ENCODE measurements around the gene EHD4. TPM values are rescaled to one million over a fixed set of nuclear protein-coding genes. Genes with fewer than 3 reads are reported as not detected.

EHD4 gene
- total and polyA plus RNA-seq, 12 donors = 23.4 to 62.7 (median 43.2) TPM

DNA sequence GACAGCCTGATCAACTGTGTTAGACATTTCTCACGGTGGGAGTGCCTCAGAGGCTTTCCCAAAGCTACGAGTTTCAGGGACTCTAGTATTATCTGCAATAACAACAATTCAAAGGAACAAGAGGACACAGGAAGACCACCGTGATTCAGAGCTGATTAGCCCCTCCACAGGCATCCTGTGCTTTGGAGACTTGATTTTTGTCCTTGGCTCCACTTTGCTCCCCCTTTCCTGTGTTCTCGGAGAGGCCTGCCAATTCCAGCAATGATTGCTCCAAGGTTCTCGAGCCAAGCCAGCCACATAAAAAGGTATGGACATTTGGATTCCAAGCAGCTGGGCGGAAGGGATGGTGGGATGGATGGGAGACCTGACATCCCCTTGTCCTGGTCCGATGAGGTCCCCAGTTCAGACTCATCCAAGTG lies 14.3 kb downstream of the EHD4 start:
- peaks cover 22 to 97% (median 57%) of the 10 kb centered on the region in 9 donors for H3K4me1 ChIP-seq

DNA sequence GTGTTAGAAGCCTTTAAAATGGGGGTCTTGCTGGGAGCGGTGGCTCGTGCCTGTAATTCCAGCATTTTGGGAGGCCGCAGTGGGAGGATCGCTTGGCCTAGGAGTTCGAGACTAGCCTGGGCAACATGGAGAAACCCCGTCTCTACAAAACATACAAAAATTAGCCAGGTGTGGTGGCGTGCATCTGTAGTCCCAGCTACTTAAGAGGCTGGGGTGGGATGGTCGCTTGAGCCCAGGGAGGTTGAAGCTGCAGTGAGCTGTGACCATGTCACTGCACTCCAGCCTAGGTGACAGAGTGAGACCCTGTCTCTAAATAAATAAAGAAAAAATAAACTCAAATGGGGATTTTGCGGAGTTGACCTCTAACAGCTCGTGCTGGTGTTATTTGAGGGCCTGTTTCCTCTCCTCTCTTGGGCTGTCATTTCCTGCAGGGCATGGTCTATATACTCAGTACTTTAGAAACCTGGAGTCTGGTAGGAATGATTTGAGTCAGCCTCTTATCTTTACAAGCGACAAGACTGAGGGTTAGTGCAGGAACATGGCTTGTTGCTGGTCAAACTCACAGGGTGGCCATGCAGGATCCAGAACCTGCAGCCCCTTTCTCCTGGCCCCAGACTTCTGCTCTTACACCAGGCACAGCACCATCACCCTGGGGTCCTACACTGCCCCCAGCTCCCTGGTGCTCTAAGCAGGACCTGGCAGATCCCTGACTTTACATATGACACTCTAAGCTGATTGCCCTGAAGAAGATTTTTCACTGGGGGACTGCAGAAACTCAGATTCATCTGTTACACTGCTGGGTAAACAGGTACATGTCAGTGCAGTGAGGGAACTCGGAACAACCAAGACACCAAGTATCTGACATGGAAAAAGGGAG lies 15.1 kb downstream of the EHD4 start:
- peaks cover 0 to 39% (median 7%) of the 10 kb centered on the region in 9 donors for H3K36me3 ChIP-seq
- TF ChIP-seq, protein P1, sequence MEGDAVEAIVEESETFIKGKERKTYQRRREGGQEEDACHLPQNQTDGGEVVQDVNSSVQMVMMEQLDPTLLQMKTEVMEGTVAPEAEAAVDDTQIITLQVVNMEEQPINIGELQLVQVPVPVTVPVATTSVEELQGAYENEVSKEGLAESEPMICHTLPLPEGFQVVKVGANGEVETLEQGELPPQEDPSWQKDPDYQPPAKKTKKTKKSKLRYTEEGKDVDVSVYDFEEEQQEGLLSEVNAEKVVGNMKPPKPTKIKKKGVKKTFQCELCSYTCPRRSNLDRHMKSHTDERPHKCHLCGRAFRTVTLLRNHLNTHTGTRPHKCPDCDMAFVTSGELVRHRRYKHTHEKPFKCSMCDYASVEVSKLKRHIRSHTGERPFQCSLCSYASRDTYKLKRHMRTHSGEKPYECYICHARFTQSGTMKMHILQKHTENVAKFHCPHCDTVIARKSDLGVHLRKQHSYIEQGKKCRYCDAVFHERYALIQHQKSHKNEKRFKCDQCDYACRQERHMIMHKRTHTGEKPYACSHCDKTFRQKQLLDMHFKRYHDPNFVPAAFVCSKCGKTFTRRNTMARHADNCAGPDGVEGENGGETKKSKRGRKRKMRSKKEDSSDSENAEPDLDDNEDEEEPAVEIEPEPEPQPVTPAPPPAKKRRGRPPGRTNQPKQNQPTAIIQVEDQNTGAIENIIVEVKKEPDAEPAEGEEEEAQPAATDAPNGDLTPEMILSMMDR (IDR thresholded peaks at IDR 0.05) = no peak
- 70% methylated on average over 12 of the region's 12 CpGs for WGBS, 2 donors
- H3K4me3 ChIP-seq = no peak overlapping the region
- H3K4me1 ChIP-seq = peaks cover 22 to 97% (median 58%) of the 10 kb centered on the region in 9 donors
- intact Hi-C loops (cut with DNase I) = loop anchor here in 3 of 10 donors (5.0 to 10.0 kb wide), 3 partner anchors 35 to 52 kb away; no protein-coding TSS in a partner anchor
- ATAC-seq (peak; percentile 25 to 69 (median 44)), DNase-seq (no peak)
- H3K9me3 ChIP-seq = no peaks in the 10 kb centered on the region
- H3K27ac ChIP-seq = peak overlapping the region; percentile 51 to 88 (median 76)
- H3K27me3 ChIP-seq = no peaks in the 10 kb centered on the region

More for the DNA sequence above, 14.3 kb downstream of the EHD4 start:
- Histone ChIP-seq H3K36me3 (peaks cover 0 to 32% (median 6%) of the 10 kb centered on the region in 9 donors), H3K27me3 (no peaks in the 10 kb centered on the region), H3K4me3 (no peak overlapping the region), H3K9me3 (no peaks in the 10 kb centered on the region), H3K27ac (peak overlapping the region; percentile 51 to 88 (median 76))
- ATAC-seq (peak; percentile 39 to 75 (median 56)), DNase-seq (peak in 1 of 2 donors; percentile 61)
- WGBS, 2 donors = 18 to 20% methylated on average over 7 of the region's 7 CpGs
- TF ChIP-seq, protein P1 (IDR thresholded peaks at IDR 0.05) = no peak
- intact Hi-C loops (cut with DNase I) = loop anchor here in 3 of 10 donors (5.0 to 10.0 kb wide), 3 partner anchors 36 to 53 kb away; no protein-coding TSS in a partner anchor

GRCh38 chr15:41955807-41956525 lies 16.4 kb downstream of the EHD4 start:
- Histone ChIP-seq H3K4me3 (peak overlapping the region in 6 of 10 donors; percentile 6 to 25 (median 12)), H3K36me3 (peaks cover 0 to 52% (median 7%) of the 10 kb centered on the region in 9 donors), H3K27me3 (no peaks in the 10 kb centered on the region), H3K4me1 (peaks cover 28 to 97% (median 62%) of the 10 kb centered on the region in 9 donors), H3K9me3 (no peaks in the 10 kb centered on the region), H3K27ac (peak overlapping the region in 9 of 10 donors; percentile 60 to 88 (median 77))
- intact Hi-C loops (cut with DNase I) = loop anchor here in 3 of 10 donors (5.0 to 10.0 kb wide), 3 partner anchors 34 to 51 kb away; no protein-coding TSS in a partner anchor
- DNase-seq (no peak), ATAC-seq (peak; percentile 30 to 75 (median 58))
- TF ChIP-seq, protein P1 (IDR thresholded peaks at IDR 0.05) = peak in 6 of 9 donors; percentile 8 to 46 (median 30)
- WGBS, 2 donors = 28 to 41% methylated on average over 21 of the region's 21 CpGs

DNA sequence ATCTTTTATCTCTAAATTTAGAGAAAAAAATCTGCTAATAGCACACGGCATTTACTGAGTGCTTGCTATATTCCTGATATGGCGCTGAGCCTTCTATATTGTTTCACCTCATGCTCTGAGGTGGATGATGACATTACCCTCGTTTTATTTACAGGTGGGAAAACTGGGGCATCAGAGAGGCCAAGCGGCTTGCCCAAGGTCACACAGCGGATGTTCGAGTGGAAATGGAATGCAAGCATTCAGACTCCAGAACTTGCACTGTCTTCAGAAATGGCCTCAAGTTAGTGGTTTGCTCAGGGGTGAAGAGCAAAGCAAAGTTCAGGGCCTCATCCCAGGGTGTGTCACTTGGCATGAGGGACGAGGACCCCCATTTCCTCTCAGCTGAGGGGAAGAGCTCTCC lies 17.3 kb downstream of the EHD4 start:
- intact Hi-C loops (cut with DNase I) = loop anchor here in 3 of 10 donors (5.0 to 10.0 kb wide), 3 partner anchors 33 to 50 kb away; no protein-coding TSS in a partner anchor
- DNase-seq (no peak), ATAC-seq (no peak)
- no peaks in the 10 kb centered on the region for H3K27me3 ChIP-seq
- peak overlapping the region in 7 of 10 donors; percentile 3 to 88 (median 79) for H3K27ac ChIP-seq
- TF ChIP-seq, protein P1 (IDR thresholded peaks at IDR 0.05) = no peak
- H3K4me1 ChIP-seq = peaks cover 37 to 97% (median 63%) of the 10 kb centered on the region in 9 donors
- no peak overlapping the region for H3K4me3 ChIP-seq
- H3K9me3 ChIP-seq = no peaks in the 10 kb centered on the region
- 82 to 84% methylated on average over 7 of the region's 7 CpGs for WGBS, 2 donors
- H3K36me3 ChIP-seq = peaks cover 0 to 60% (median 7%) of the 10 kb centered on the region in 9 donors
